GM13977 (cell line): ENCODE measurements around the gene SFR1.

Experiments
- DNase-seq: peaks from one replicate; pipeline ENCODE4 v3.0.0; 2012; ENCODE audit warnings: low spot score
- CTCF ChIP-seq: IDR thresholded peaks from 2 replicates; pipeline ENCODE4 v1.5.1; 2012; ENCODE audit warnings: mild to moderate bottlenecking, control low read depth; ENCODE audit not compliant: insufficient read depth; ENCODE audit errors: extremely low read depth, missing control alignments
- in situ Hi-C: fragments of 300-500 bp; cut with MboI; formaldehyde crosslinking; loops from one replicate; pipeline ENCODE4 v1.12.0; 2022; ENCODE audit warnings: low sequenced_read_pairs, low pct_unique_long_range_greater_than_20kb, mixed read lengths, inconsistent platforms; ENCODE audit not compliant: unreplicated experiment

SFR1 gene

GRCh38 chr10:104096692-104097091 lies 25.3 kb upstream of the SFR1 start:
- no peak for TF ChIP-seq CTCF
- no peak for DNase-seq
- in situ Hi-C loops = no loop called here

GRCh38 chr10:104098358-104098925 lies 23.5 kb upstream of the SFR1 start:
- TF ChIP-seq CTCF = no peak
- DNase-seq = no peak
- in situ Hi-C loops = no loop called here

- no peak for DNase-seq
- TF ChIP-seq CTCF = no peak
- in situ Hi-C loops = no loop called here
These were observed 22.7 kb upstream of the SFR1 start for GRCh38 chr10:104099269-104099668.

- no peak for TF ChIP-seq CTCF
- DNase-seq = no peak
- in situ Hi-C loops = no loop called here
These were observed 22.0 kb upstream of the SFR1 start for GRCh38 chr10:104099941-104100340.

GRCh38 chr10:104100795-104101194 lies 21.2 kb upstream of the SFR1 start:
- DNase-seq = no peak
- TF ChIP-seq CTCF = no peak
- in situ Hi-C loops = no loop called here

- in situ Hi-C loops = no loop called here
- DNase-seq = no peak
- no peak for TF ChIP-seq CTCF
These were observed 20.1 kb upstream of the SFR1 start for GRCh38 chr10:104101902-104102301.

- no peak for DNase-seq
- no peak for TF ChIP-seq CTCF
- in situ Hi-C loops = no loop called here
These were observed 18.0 kb upstream of the SFR1 start for GRCh38 chr10:104103956-104104355.
